Ramos (cell line): ENCODE measurements around the gene CAMK2D.

ENCODE experiments used
- in situ Hi-C: fragments of 300-500 bp; cut with MboI; formaldehyde crosslinking; loops from one replicate; pipeline ENCODE4 v1.14.3; 2022; ENCODE audit warnings: low sequenced_read_pairs; ENCODE audit not compliant: unreplicated experiment

Gene CAMK2D

GRCh38 chr4:113619526-113619925, 142.0 kb downstream of the CAMK2D start:
- in situ Hi-C loops = no loop called here

- in situ Hi-C loops = no loop called here
These were observed 143.3 kb downstream of the CAMK2D start for GRCh38 chr4:113618205-113618604.

GRCh38 chr4:113617195-113617594, 144.3 kb downstream of the CAMK2D start:
- in situ Hi-C loops = no loop called here

- in situ Hi-C loops = no loop called here
These were observed 145.1 kb downstream of the CAMK2D start for GRCh38 chr4:113616443-113616842.

GRCh38 chr4:113614414-113614813, 147.1 kb downstream of the CAMK2D start:
- in situ Hi-C loops = no loop called here

- in situ Hi-C loops = no loop called here
These were observed 148.0 kb downstream of the CAMK2D start for GRCh38 chr4:113613503-113613902.

- in situ Hi-C loops = no loop called here
These were observed 151.0 kb downstream of the CAMK2D start for GRCh38 chr4:113610537-113610936.

GRCh38 chr4:113607998-113608397, 153.5 kb downstream of the CAMK2D start:
- in situ Hi-C loops = no loop called here

GRCh38 chr4:113607147-113607720, 154.3 kb downstream of the CAMK2D start:
- in situ Hi-C loops = no loop called here

GRCh38 chr4:113604955-113605354, 156.6 kb downstream of the CAMK2D start:
- in situ Hi-C loops = no loop called here

GRCh38 chr4:113603911-113604310, 157.6 kb downstream of the CAMK2D start:
- in situ Hi-C loops = no loop called here

GRCh38 chr4:113602646-113603228, 158.8 kb downstream of the CAMK2D start:
- in situ Hi-C loops = no loop called here

- in situ Hi-C loops = no loop called here
These were observed 159.9 kb downstream of the CAMK2D start for GRCh38 chr4:113601636-113602035.

- in situ Hi-C loops = no loop called here
These were observed 165.1 kb downstream of the CAMK2D start for GRCh38 chr4:113596396-113596795.

- in situ Hi-C loops = no loop called here
These were observed 167.3 kb downstream of the CAMK2D start for GRCh38 chr4:113594231-113594556.

- in situ Hi-C loops = no loop called here
These were observed 167.9 kb downstream of the CAMK2D start for GRCh38 chr4:113593400-113594230.

- in situ Hi-C loops = no loop called here
These were observed 169.6 kb downstream of the CAMK2D start for GRCh38 chr4:113591982-113592381.

GRCh38 chr4:113588895-113589668, 172.5 kb downstream of the CAMK2D start:
- in situ Hi-C loops = no loop called here

- in situ Hi-C loops = no loop called here
These were observed 173.8 kb downstream of the CAMK2D start for GRCh38 chr4:113587640-113588275.

- in situ Hi-C loops = no loop called here
These were observed 174.4 kb downstream of the CAMK2D start for GRCh38 chr4:113587156-113587555.
